Fibroblast of peridontal ligament (primary cell): Measurements from ENCODE around the gene GABRD.

ENCODE experiments used
- DNase-seq: peaks from one replicate; pipeline ENCODE4 v3.0.0-alpha.2; 2010; ENCODE audit errors: extremely low read depth

GABRD gene

DNA sequence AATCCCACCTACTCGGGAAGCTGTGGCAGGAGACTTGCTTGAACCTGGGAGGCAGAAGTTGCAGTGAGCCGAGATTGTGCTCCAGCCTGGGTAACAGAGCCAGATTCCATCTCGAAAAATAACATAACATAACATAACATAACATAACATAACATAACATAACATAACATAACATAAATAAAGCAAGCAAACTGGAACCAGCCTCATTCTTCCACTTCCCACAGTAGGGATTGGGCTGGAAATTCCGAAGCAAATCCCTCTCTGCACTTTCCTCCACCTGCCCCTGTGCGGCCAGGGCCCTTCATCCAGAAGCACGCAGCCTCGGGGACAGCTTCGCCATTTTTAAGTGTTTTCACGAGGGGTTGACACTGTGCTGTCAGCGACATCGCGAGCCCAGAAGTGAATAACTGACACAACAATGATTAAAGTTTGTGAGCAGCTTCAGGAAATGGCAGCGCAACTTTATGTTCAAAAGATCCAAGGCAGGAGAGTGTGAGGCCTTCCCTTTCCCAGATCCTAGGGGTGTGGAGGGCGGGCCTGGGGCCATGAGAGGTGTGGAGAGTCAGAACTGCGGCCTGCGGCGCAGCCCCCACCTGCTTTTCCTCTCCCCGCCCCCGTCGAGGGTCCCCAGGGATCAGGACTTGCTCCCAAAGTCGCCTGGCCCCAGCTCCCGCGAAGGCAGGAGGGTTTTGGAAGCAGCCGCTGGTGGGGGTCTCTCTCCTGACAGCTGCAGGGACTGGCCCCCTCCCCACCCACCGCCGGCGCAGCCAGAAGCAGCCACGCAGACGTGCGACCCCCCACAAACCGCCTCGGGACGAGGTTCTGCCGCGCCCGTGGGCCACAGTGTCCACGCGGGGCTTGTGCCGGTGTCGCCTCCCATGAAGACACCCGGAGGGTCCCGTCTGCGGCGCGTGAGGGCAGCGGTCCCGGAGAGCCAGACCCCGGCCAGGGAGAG is 651 bp upstream of the GABRD start:
- DNase-seq: no peak

DNA sequence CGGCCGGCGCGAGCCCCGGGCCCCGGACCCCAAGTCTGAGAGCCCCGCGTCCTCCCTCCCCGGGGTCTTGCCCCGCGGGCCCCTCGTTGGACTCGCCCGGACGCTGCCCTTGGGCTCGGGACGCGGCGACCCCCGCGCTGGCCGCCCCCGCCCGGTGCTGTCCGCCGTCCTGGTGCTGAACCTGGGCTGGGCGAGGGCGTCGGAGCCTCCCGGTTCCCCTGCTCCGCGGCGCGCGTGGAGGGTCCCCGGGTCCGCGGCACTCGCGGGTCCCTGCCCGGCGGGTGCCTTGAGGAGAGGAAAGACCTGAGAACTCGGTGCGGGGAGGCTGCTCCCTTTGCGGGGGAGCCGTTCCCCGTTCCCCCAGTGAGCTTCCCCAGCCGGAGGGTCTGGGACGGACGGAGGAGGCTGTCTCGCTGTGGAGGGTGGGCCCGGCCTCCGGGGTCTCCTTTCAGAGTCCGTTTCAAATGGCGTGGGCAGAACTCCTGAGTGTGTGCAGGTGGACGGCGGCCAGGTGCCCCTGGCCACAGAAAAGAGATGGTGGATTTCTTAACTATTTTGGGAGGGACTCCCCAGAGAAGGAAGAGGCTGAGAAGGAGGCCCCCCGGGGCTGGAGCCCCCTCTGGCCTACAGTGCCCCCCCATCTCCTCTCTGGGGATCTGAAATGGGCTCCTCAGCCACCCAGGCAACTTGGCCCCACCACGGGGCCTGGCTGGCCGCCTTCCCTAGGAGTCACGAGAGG is 595 bp downstream of the GABRD start:
- DNase-seq: no peak

DNA sequence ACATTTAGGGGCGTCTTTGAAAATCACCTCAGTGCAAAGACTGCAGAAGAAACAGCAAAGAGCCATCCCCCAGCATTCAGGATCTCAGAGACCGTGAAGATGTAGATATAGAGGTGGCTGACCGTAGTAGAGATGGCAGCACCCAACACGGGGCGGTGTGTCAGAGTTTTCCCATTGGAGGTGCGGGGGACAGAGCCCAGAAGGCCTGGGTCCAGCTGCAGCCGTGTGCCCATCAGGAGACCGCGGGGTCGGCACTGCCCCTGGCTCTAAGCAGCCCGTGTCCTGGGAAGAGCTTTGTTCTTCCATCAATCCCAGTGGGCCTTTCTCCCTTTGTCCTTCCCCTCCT is 1.1 kb downstream of the GABRD start:
- no peak for DNase-seq

DNA sequence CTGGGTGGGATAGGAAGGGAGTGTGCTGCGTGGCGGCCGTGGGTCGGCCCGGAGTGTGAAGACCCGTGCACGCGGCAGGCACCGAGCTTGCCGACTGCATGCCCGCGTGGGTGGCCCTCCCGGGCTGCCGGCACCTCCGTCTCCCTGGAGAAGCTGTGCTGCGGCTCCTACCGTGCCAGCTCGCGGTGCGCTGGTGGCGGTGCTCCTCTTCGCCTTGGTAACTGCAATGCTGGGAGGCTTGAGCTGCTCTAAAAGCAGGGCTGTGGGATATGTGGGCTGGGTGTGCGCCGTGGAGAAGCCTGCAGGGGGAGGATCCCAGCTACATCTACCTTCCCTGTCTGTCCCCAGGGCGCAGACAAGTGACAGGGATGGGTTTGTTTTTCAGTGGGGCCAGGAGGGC is 2.4 kb downstream of the GABRD start:
- DNase-seq: no peak

- no peak for DNase-seq
These were observed 3.1 kb downstream of the GABRD start for GRCh38 chr1:2022063-2022770.

GRCh38 chr1:2023187-2023586 is 4.0 kb downstream of the GABRD start:
- DNase-seq: no peak

GRCh38 chr1:2024451-2024850 is 5.3 kb downstream of the GABRD start:
- no peak for DNase-seq

- no peak for DNase-seq
These were observed 5.7 kb downstream of the GABRD start for GRCh38 chr1:2024887-2025286.

GRCh38 chr1:2025491-2025981 is 6.4 kb downstream of the GABRD start:
- no peak for DNase-seq

- no peak for DNase-seq
These were observed 8.9 kb downstream of the GABRD start for GRCh38 chr1:2027961-2028583.

DNA sequence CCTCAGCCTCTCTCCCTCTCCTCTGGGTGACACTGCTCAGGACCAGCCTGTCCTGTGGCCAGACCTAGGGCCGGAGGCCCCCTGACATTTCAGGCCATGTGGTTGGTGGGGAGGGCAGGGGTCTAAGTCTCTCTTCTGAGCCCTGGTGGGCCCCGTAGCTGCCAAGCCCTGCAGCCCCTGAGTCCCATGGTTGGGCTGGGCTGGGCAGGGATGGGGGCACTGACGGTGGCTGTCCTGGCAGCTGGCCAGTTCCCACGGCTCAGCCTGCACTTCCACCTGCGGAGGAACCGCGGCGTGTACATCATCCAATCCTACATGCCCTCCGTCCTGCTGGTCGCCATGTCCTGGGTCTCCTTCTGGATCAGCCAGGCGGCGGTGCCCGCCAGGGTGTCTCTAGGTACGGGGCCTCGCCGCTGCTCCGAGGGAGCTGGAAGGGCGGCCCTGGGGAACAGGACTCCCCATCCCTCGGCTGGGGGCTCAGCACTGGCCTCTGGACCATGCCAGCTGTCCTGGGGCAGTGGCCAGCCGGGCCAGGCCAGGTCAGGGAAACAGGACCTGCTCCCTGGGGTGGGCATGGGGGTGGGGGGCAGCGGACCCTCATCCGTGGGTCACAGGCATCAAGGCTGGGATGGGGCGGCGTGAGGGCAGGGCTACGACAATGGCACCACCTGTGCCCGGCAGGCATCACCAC is 9.9 kb downstream of the GABRD start:
- no peak for DNase-seq

DNA sequence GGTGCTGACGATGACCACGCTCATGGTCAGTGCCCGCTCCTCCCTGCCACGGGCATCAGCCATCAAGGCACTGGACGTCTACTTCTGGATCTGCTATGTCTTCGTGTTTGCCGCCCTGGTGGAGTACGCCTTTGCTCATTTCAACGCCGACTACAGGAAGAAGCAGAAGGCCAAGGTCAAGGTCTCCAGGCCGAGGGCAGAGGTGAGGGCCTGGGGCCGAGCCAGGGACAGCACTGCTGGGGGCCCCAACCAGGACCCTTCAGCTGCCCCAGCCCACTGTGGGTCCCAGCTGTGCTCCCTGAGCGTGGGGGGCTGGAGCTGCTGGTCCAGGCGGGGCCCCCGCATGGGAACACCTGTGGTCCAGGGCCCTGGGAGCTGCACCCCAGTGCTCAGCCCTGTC is 10.4 kb downstream of the GABRD start:
- no peak for DNase-seq

- no peak for DNase-seq
These were observed 11.1 kb downstream of the GABRD start for GRCh38 chr1:2030076-2030871.

DNA sequence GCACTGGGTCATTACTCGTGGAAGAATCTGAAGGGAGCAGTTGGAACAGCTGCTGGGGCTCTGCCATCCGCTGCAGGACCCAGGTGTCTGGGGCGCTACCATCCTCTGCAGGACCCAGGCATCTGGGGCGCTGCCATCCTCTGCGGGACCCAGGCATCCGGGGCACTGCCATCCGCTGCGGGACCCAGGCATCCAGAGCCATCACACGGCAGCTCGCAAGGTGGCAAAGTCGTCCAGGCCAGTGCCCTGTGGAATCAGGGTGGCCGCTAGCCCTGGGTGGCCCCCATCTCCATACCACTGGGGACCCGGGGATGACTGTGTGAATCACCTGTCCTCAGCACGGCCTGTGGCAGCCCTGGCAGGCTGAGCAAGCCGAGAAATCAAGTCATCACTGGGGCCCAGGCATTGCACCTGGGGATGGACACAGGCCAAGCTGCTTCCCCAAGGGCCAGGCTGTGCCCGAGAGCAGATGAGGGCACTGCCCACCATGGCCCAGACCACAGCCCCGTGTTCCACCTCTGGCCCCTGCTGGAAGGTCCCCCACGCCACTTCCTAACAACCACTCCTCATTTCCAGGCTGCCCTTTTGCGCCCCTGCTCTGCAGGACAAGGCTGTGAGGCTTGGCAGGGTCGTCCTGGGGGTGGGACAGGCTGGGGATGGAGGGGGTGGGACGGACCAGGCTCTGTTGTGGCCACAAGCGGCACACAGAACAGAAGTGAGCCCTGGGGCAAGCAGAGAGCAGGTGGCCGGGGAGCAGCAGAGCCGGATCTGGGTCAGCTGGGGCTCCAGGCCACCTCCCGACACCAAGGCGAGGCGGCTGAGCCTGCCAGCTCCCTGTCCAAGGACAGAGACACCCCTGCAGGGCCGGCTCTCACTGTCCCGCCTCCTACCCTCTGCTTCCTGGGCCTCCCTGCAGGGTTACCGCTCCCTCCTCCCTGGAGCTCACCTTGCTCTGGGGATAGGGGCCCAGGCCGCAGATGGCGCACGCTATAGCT is 12.7 kb downstream of the GABRD start:
- no peak for DNase-seq

DNA sequence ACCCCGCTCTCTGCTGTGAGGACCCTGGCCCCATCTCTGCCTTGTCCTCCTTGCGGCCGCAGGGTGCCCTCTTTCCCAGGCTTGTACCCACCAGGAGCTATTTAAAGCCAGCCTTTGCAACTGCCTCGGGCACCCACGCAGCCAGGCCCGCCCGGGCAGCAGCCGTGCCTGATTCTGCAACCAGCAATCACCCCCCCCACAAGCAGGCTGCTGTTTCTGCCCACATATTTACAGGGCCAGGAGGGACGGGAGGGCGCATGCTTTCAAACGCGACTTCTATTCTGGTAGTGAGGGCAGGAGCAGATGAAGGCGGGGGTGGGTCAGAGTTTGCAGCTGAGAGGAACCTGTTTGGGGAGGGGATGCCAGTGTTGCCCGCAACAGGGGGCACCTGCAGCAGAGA is 13.6 kb downstream of the GABRD start:
- no peak for DNase-seq

DNA sequence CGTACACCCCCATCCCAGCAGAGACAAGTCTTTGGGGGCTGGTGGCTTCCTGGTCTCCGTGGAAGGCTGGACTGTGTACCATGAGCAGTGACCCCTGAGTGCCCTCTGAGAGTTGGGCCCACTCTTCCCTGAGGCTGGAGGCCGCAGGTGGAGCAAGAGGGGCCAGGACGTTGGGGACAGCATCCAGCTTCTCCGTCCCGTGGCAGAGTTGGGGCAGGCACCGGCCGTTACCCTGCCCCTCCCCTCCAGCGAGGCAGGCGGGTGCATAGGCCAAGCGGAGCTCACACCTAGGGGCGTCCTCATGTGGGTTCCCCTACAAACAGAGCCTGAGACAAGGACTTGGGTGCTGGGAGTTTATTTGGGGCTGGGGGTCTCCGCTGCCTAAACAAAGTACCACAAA is 14.0 kb downstream of the GABRD start:
- no peak for DNase-seq

GRCh38 chr1:2036287-2036686 is 17.1 kb downstream of the GABRD start:
- no peak for DNase-seq

GRCh38 chr1:2037314-2037979 is 18.3 kb downstream of the GABRD start:
- no peak for DNase-seq

DNA sequence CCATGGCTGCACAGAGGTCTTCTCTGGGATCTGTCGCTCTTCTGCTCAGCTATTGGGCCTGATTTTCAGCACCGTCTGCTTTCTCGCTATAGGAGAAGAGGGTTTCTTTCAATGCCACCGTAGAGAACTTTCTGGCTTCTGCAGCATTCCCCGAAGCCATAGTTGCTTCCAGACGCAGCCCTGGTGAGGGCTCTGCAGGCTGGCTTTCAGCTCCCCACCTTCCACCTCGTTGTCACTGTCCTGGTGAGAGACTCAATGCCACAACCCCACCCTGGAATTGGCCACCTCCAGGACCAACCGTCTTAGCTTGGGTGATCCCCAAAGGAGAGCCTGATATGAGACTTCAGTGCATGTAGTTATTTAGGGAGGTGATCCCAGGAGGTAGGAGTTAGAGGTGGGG is 19.1 kb downstream of the GABRD start:
- DNase-seq: no peak
